Measurements from ENCODE around the gene WSB1.
A peak's percentile ranks its signal among the peaks of the same experiment; 100 is the strongest.

WSB1 gene

GRCh38 chr17:27346228-27346899, 52.5 kb downstream of the WSB1 start:
- TF ChIP-seq CTCF (IDR thresholded peaks at IDR 0.05; ENCODE audit: insufficient read depth, low read length, missing control alignments), result no peak
- no peak for DNase-seq (ENCODE audit: low read depth, low spot score)
- H3K4me3 ChIP-seq (ENCODE audit: low read depth, low read length), result no peak overlapping the region
- ChIA-PET POLR2A (no interaction called here), CTCF (interaction anchor here (0.6 to 25.6 kb wide), 11 partner anchors 8 to 255 kb away, joined by 3 to 634 read pairs (median 3); partner anchors contain the start of gene WSB1)

- no peak overlapping the region for H3K4me3 ChIP-seq (ENCODE audit: low read depth, low read length)
- TF ChIP-seq CTCF (IDR thresholded peaks at IDR 0.05; ENCODE audit: insufficient read depth, low read length, missing control alignments), result no peak
- POLR2A ChIA-PET, result no interaction called here
- DNase-seq (ENCODE audit: low read depth, low spot score), result no peak
- CTCF ChIA-PET, result interaction anchor here (1.0 to 25.6 kb wide), 5 partner anchors 8 to 253 kb away, joined by 3 to 634 read pairs (median 4); no protein-coding TSS in a partner anchor
Observed at GRCh38 chr17:27348196-27348595, 54.3 kb downstream of the WSB1 start.

- DNase-seq (ENCODE audit: low read depth, low spot score), result no peak
- CTCF ChIA-PET, result interaction anchor here (0.9 to 25.6 kb wide), 11 partner anchors 10 to 252 kb away, joined by 3 to 634 read pairs (median 4); partner anchors contain the start of gene KSR1
- H3K4me3 ChIP-seq (ENCODE audit: low read depth, low read length), result no peak overlapping the region
- POLR2A ChIA-PET, result interaction anchor here (0.6 to 1.5 kb wide), 2 partner anchors 55 to 107 kb away, joined by 3 to 4 read pairs; partner anchors contain the start of gene KSR1
- no peak for TF ChIP-seq CTCF (IDR thresholded peaks at IDR 0.05; ENCODE audit: insufficient read depth, low read length, missing control alignments)
Observed at GRCh38 chr17:27349540-27350021, 55.7 kb downstream of the WSB1 start.

- CTCF ChIA-PET, result interaction anchor here (0.9 to 25.6 kb wide), 6 partner anchors 15 to 250 kb away, joined by 3 to 634 read pairs (median 10); partner anchors contain the start of gene KSR1
- DNase-seq (ENCODE audit: low read depth, low spot score), result peak; percentile 23
- H3K4me3 ChIP-seq (ENCODE audit: low read depth, low read length), result no peak overlapping the region
- TF ChIP-seq CTCF (IDR thresholded peaks at IDR 0.05; ENCODE audit: insufficient read depth, low read length, missing control alignments), result no peak
- POLR2A ChIA-PET, result no interaction called here
Observed at GRCh38 chr17:27351759-27352158, 57.8 kb downstream of the WSB1 start.

- no peak overlapping the region; the same call in 1 of the 2 replicates for H3K4me3 ChIP-seq (ENCODE audit: low read depth, low read length)
- ChIA-PET POLR2A (interaction anchor here (0.7 kb wide), 1 partner anchor 58 kb away, joined by 3 read pairs; no protein-coding TSS in a partner anchor), CTCF (interaction anchor here (0.9 to 25.6 kb wide), 10 partner anchors 8 to 305 kb away, joined by 3 to 634 read pairs (median 4); partner anchors contain the start of gene KSR1)
- no peak for DNase-seq (ENCODE audit: low read depth, low spot score)
- TF ChIP-seq CTCF (IDR thresholded peaks at IDR 0.05; ENCODE audit: insufficient read depth, low read length, missing control alignments), result no peak
Observed at GRCh38 chr17:27352448-27353032, 58.6 kb downstream of the WSB1 start.

GRCh38 chr17:27353033-27353460, 59.1 kb downstream of the WSB1 start:
- peak overlapping the region; percentile 64 for H3K4me3 ChIP-seq (ENCODE audit: low read depth, low read length)
- ChIA-PET POLR2A (interaction anchor here (0.7 kb wide), 1 partner anchor 58 kb away, joined by 3 read pairs; no protein-coding TSS in a partner anchor), CTCF (interaction anchor here (0.9 to 25.6 kb wide), 9 partner anchors 9 to 304 kb away, joined by 3 to 634 read pairs (median 4); partner anchors contain the start of gene KSR1)
- DNase-seq (ENCODE audit: low read depth, low spot score), result no peak
- TF ChIP-seq CTCF (IDR thresholded peaks at IDR 0.05; ENCODE audit: insufficient read depth, low read length, missing control alignments), result no peak

All from AG04449 (cell line).